ENCODE measurements around the gene LIMCH1. TPM values are rescaled to one million over a fixed set of nuclear protein-coding genes. Genes with fewer than 3 reads are reported as not detected.

The LIMCH1 gene
- total RNA-seq, 3 donors from 2014 or later (not counting 1 experiment from before 2014, with no cell fraction given), result 0.05 TPM; not detected in 2

GRCh38 chr4:41632481-41633073, 94.6 kb downstream of the LIMCH1 start:
- no peak overlapping the region for H3K4me3 Mint-ChIP-seq
- H3K4me1 Mint-ChIP-seq, result no peaks in the 10 kb centered on the region
- intact Hi-C loops (cut with micrococcal nuclease), result no loop called here
- Histone ChIP-seq H3K27me3 (ENCODE audit: control insufficient read depth, insufficient read depth, low read length) (no peaks in the 10 kb centered on the region), H3K9me3 (ENCODE audit: control insufficient read depth, insufficient read depth, low read length) (no peaks in the 10 kb centered on the region), H3K4me1 (ENCODE audit: control insufficient read depth, insufficient read depth, low read length) (no peaks in the 10 kb centered on the region), H3K36me3 (ENCODE audit: control insufficient read depth, insufficient read depth, low read length) (no peaks in the 10 kb centered on the region), H3K4me3 (ENCODE audit: low read length) (no peak overlapping the region), H3K27ac (ENCODE audit: low read length) (no peak overlapping the region)
- no peak for ATAC-seq
- H3K27me3 Mint-ChIP-seq (ENCODE audit: low read depth in 2 of 2), result no peaks in the 10 kb centered on the region
- no peaks in the 10 kb centered on the region for H3K36me3 Mint-ChIP-seq
- DNase-seq, result no peak
- TF ChIP-seq CTCF (IDR thresholded peaks at IDR 0.05), result no peak
- 77% methylated on average over 10 of the region's 11 CpGs for WGBS (ENCODE audit: insufficient coverage)
- no peak overlapping the region for H3K27ac Mint-ChIP-seq
- H3K9me3 Mint-ChIP-seq, result no peaks in the 10 kb centered on the region

GRCh38 chr4:41633321-41633720, 95.4 kb downstream of the LIMCH1 start:
- no peak for TF ChIP-seq CTCF (IDR thresholded peaks at IDR 0.05)
- no peaks in the 10 kb centered on the region for H3K9me3 ChIP-seq (ENCODE audit: control insufficient read depth, insufficient read depth, low read length)
- intact Hi-C loops (cut with micrococcal nuclease), result no loop called here
- no peaks in the 10 kb centered on the region for H3K4me1 ChIP-seq (ENCODE audit: control insufficient read depth, insufficient read depth, low read length)
- H3K27me3 ChIP-seq (ENCODE audit: control insufficient read depth, insufficient read depth, low read length), result no peaks in the 10 kb centered on the region
- no peaks in the 10 kb centered on the region for H3K9me3 Mint-ChIP-seq
- H3K36me3 Mint-ChIP-seq, result no peaks in the 10 kb centered on the region
- no peak overlapping the region for H3K4me3 Mint-ChIP-seq
- H3K27ac ChIP-seq (ENCODE audit: low read length), result no peak overlapping the region
- no peak for DNase-seq
- 95% methylated on average over 4 of the region's 4 CpGs for WGBS (ENCODE audit: insufficient coverage)
- no peak for ATAC-seq
- H3K27ac Mint-ChIP-seq, result no peak overlapping the region
- H3K36me3 ChIP-seq (ENCODE audit: control insufficient read depth, insufficient read depth, low read length), result no peaks in the 10 kb centered on the region
- no peaks in the 10 kb centered on the region for H3K27me3 Mint-ChIP-seq (ENCODE audit: low read depth in 2 of 2)
- no peaks in the 10 kb centered on the region for H3K4me1 Mint-ChIP-seq
- no peak overlapping the region for H3K4me3 ChIP-seq (ENCODE audit: low read length)

- 77% methylated on average over 1 of the region's 3 CpGs for WGBS (ENCODE audit: insufficient coverage)
- H3K27ac ChIP-seq (ENCODE audit: low read length), result no peak overlapping the region
Observed at GRCh38 chr4:41635441-41635840, 97.5 kb downstream of the LIMCH1 start.

More at GRCh38 chr4:41635441-41635840, 97.5 kb downstream of the LIMCH1 start:
- intact Hi-C loops (cut with micrococcal nuclease), result no loop called here
- no peaks in the 10 kb centered on the region for H3K27me3 Mint-ChIP-seq (ENCODE audit: low read depth in 2 of 2)
- no peaks in the 10 kb centered on the region for H3K4me1 Mint-ChIP-seq
- no peaks in the 10 kb centered on the region for H3K36me3 ChIP-seq (ENCODE audit: control insufficient read depth, insufficient read depth, low read length)
- H3K4me3 ChIP-seq (ENCODE audit: low read length), result no peak overlapping the region
- ATAC-seq (no peak), DNase-seq (no peak)
- no peak overlapping the region for H3K27ac Mint-ChIP-seq
- H3K9me3 Mint-ChIP-seq, result no peaks in the 10 kb centered on the region
- no peaks in the 10 kb centered on the region for H3K27me3 ChIP-seq (ENCODE audit: control insufficient read depth, insufficient read depth, low read length)
- no peaks in the 10 kb centered on the region for H3K4me1 ChIP-seq (ENCODE audit: control insufficient read depth, insufficient read depth, low read length)
- TF ChIP-seq CTCF (IDR thresholded peaks at IDR 0.05), result no peak
- no peaks in the 10 kb centered on the region for H3K36me3 Mint-ChIP-seq
- H3K4me3 Mint-ChIP-seq, result no peak overlapping the region
- no peaks in the 10 kb centered on the region for H3K9me3 ChIP-seq (ENCODE audit: control insufficient read depth, insufficient read depth, low read length)
